Hepatocyte (in vitro differentiated cells): ENCODE data around the gene PAWR. TPM values are rescaled to one million over a fixed set of nuclear protein-coding genes. Genes with fewer than 3 reads are reported as not detected.

Source experiments
- DNase-seq: peaks from one replicate; pipeline ENCODE4 v3.0.0-alpha.2; 2016; ENCODE audit warnings: low spot score
- H2AFZ ChIP-seq: fragments of 200-600 bp; sonication (generic); 2 replicates; pipeline ENCODE4 v1.6.0; 2016; ENCODE audit warnings: antibody characterized with exemption, mild to moderate bottlenecking
- H3K27ac ChIP-seq: fragments of 200-600 bp; sonication (generic); 2 replicates; pipeline ENCODE4 v1.5.1; 2016; ENCODE audit warnings: mild to moderate bottlenecking
- H3K27me3 ChIP-seq: fragments of 200-600 bp; sonication (generic); 2 replicates; pipeline ENCODE4 v1.6.1; 2016
- H3K36me3 ChIP-seq: fragments of 200-600 bp; sonication (generic); replicated peaks from 2 replicates; pipeline ENCODE4 v1.5.1; 2016; ENCODE audit warnings: low read depth; ENCODE audit not compliant: insufficient read depth
- H3K4me1 ChIP-seq: fragments of 200-600 bp; sonication (generic); 2 replicates; pipeline ENCODE4 v1.5.1; 2016; ENCODE audit warnings: mild to moderate bottlenecking, moderate library complexity; ENCODE audit not compliant: insufficient read depth
- H3K4me2 ChIP-seq: fragments of 200-600 bp; sonication (generic); 2 replicates; pipeline ENCODE4 v1.6.0; 2016
- H3K4me3 ChIP-seq: fragments of 200-600 bp; sonication (generic); 2 replicates; pipeline ENCODE4 v1.5.1; 2016; ENCODE audit warnings: mild to moderate bottlenecking
- H3K79me2 ChIP-seq: fragments of 200-600 bp; sonication (generic); 2 replicates; pipeline ENCODE4 v1.6.0; 2017; ENCODE audit warnings: mild to moderate bottlenecking
- H3K9me2 ChIP-seq: fragments of 200-600 bp; sonication (generic); replicated peaks from 2 replicates; pipeline ENCODE4 v1.6.0; 2017; ENCODE audit warnings: mild to moderate bottlenecking; ENCODE audit not compliant: insufficient read depth
- H3K9me3 ChIP-seq: fragments of 200-600 bp; sonication (generic); 2 replicates; pipeline ENCODE4 v1.5.1; 2016; ENCODE audit warnings: low read depth, mild to moderate bottlenecking
- H4K20me1 ChIP-seq: fragments of 200-600 bp; sonication (generic); 2 replicates; pipeline ENCODE4 v1.6.0; 2016; ENCODE audit warnings: mild to moderate bottlenecking; ENCODE audit not compliant: insufficient read depth, poor library complexity, severe bottlenecking
- EZH2 ChIP-seq: fragments of 200-600 bp; sonication (generic); IDR thresholded peaks from 2 replicates; pipeline ENCODE4 v1.6.1; 2016; ENCODE audit warnings: antibody characterized with exemption, mild to moderate bottlenecking, borderline replicate concordance
- EZH2phosphoT487 ChIP-seq: fragments of 200-600 bp; sonication (generic); IDR thresholded peaks from one replicate; pipeline ENCODE4 v1.6.1; 2018; ENCODE audit warnings: antibody characterized with exemption, mild to moderate bottlenecking, low read depth, moderate library complexity; ENCODE audit not compliant: unreplicated experiment, severe bottlenecking
- WGBS: methylation state at CpG from one replicate; pipeline ENCODE4 v1.1.6; 2016; ENCODE audit warnings: low lambda C conversion rate; ENCODE audit errors: missing lambda C conversion rate; 5-methylcytosine and 5-hydroxymethylcytosine counted together
- polyA plus RNA-seq: library from polyadenylated mRNA; unstranded; fragments of >200 nt; fragmentation: Nextera tagmentation; extraction: Ambion mirVana; gene quantifications from 2 replicates; pipeline ENCODE4 v1.2.1, GENCODE V29; 2016
- total RNA-seq: library from RNA; depleted of rRNA; stranded (reverse); fragments of >200 nt; gene quantifications from 2 replicates; pipeline ENCODE4 v1.2.3, GENCODE V29; 2014
- TF ChIP-seq, protein P1 (sequence below): fragments of 200-600 bp; sonication (generic); IDR thresholded peaks from 2 replicates; pipeline ENCODE4 v1.5.1; 2016; ENCODE audit warnings: antibody characterized with exemption, mild to moderate bottlenecking; ENCODE audit not compliant: poor library complexity

PAWR gene
- total and polyA plus RNA-seq, 2 experiments from 2014 or later, result 40.5 to 54.9 TPM

DNA sequence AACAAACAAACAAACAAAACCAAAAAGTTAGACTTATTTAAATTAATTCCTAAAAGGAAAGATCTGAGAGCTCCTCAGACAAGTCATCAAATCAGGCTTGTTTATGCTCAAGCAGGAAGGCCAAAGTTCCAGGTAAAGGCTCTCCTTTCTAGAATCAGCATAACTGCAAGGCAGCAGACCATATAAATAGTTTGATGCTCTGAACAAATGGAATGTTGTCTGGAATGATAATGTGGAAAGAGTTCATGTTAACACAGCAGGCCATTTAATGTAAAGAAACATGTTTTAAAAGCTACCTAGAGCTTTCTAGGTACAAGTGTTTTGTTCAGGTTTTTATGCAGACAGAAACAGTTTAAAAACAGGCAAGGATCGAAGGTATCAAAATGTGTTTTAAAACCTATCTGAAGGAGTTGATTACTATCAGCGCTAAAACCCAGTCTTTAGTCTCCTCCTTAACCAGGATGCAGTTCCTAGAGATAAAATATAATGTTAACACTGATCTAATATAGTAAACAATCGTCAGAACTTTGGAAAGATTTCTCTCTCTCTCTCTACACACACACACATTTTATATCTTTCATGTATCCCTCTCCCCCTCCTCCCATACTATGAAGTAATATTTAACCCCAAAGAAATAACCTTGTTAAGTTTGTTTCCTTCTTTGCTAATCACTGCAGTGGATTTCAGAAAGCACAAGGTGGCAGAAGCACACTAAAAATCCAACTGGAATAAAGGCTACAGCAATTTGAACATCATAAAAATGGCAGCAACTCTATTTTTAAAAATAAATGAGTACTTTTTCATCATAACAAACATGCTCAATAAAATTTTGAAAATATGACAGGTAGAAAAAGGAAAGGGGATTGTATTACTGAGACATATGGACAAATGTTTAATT lies 135.5 kb downstream of the PAWR start:
- Histone ChIP-seq H3K9me3 (no peaks in the 10 kb centered on the region), H3K4me3 (no peak overlapping the region), H4K20me1 (no peaks in the 10 kb centered on the region), H3K9me2 (no peaks in the 10 kb centered on the region), H3K27ac (peak overlapping the region; percentile 51), H3K4me1 (peaks cover 29% of the 10 kb centered on the region), H3K79me2 (no peaks in the 10 kb centered on the region), H3K36me3 (no peaks in the 10 kb centered on the region), H2AFZ (no peak overlapping the region), H3K27me3 (no peaks in the 10 kb centered on the region), H3K4me2 (no peak overlapping the region)
- DNase-seq, result peak; percentile 64
- 48% methylated on average over 3 of the region's 3 CpGs for WGBS
- TF ChIP-seq, protein P1, sequence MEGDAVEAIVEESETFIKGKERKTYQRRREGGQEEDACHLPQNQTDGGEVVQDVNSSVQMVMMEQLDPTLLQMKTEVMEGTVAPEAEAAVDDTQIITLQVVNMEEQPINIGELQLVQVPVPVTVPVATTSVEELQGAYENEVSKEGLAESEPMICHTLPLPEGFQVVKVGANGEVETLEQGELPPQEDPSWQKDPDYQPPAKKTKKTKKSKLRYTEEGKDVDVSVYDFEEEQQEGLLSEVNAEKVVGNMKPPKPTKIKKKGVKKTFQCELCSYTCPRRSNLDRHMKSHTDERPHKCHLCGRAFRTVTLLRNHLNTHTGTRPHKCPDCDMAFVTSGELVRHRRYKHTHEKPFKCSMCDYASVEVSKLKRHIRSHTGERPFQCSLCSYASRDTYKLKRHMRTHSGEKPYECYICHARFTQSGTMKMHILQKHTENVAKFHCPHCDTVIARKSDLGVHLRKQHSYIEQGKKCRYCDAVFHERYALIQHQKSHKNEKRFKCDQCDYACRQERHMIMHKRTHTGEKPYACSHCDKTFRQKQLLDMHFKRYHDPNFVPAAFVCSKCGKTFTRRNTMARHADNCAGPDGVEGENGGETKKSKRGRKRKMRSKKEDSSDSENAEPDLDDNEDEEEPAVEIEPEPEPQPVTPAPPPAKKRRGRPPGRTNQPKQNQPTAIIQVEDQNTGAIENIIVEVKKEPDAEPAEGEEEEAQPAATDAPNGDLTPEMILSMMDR, result peak; percentile 90
- TF ChIP-seq EZH2phosphoT487, result no peak

DNA sequence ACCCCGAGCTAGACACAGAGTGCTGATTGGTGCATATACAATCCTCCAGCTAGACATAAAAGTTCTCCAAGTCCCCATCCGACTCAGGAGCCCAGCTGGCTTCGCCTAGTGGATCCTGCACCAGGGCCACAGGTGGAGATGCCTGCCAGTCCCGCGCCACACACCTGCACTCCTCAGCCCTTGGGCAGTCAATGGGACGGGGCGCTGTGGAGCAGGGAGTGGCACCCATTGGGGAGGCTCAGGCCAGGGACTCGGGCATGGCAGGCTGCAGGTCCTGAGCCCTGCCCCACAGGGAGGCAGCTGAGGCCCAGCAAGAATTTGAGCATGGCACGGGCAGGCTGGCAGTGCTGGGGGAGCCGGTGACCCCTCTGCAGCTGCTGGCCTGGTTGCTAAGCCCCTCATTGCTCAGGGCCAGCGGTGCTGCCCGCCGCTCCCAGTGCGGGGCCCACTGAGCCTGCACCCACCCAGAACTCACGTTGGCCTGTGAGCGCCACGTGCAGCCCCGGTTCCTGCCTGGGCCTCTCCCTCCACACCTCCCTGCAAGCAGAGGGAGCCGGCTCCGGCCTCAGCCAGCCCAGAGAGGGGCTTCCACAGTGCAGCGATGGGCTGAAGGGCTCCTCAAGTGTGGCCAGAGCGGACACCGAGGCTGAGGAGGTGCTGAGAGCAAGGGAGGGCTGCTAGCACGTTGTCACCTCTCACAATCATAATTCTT lies 136.7 kb downstream of the PAWR start:
- Histone ChIP-seq H4K20me1 (no peaks in the 10 kb centered on the region), H3K9me2 (no peaks in the 10 kb centered on the region), H3K79me2 (no peaks in the 10 kb centered on the region), H3K27me3 (no peaks in the 10 kb centered on the region), H3K4me2 (no peak overlapping the region), H3K27ac (no peak overlapping the region), H3K4me3 (no peak overlapping the region), H2AFZ (no peak overlapping the region), H3K9me3 (no peaks in the 10 kb centered on the region), H3K36me3 (no peaks in the 10 kb centered on the region), H3K4me1 (peaks cover 32% of the 10 kb centered on the region)
- no peak for TF ChIP-seq EZH2phosphoT487
- no peak for TF ChIP-seq EZH2
- TF ChIP-seq, protein P1, result no peak
- 97% methylated on average over 23 of the region's 24 CpGs for WGBS
- DNase-seq, result no peak

DNA sequence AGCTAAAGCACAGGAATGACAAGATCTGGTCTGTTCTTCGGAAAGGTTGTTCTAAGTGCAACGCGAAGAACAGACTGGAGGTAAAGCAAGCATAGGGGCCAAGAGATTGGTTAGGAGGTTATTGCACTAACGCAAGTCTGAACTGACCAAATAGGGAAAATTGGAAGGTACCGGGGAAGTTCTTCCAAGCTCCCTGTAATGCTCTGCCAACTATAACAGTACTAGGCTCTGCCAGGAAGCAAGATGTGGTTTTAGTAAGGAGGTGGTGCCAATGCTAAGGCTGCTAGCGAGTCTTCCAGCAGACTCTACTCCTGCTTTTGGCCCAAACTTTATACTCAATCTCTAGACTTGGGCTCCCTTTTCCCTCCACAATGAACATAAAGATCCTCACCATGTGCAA lies 138.6 kb downstream of the PAWR start:
- 98% methylated on average over 6 of the region's 6 CpGs for WGBS
- no peak overlapping the region for H3K4me3 ChIP-seq
- peaks cover 38% of the 10 kb centered on the region for H3K4me1 ChIP-seq
- H3K4me2 ChIP-seq, result no peak overlapping the region
- no peak for DNase-seq
- no peaks in the 10 kb centered on the region for H3K9me3 ChIP-seq
- no peaks in the 10 kb centered on the region for H4K20me1 ChIP-seq
- no peak overlapping the region for H3K27ac ChIP-seq
- no peaks in the 10 kb centered on the region for H3K36me3 ChIP-seq
- H2AFZ ChIP-seq, result no peak overlapping the region
- no peaks in the 10 kb centered on the region for H3K9me2 ChIP-seq
- no peaks in the 10 kb centered on the region for H3K79me2 ChIP-seq
- TF ChIP-seq, protein P1, result no peak
- TF ChIP-seq EZH2, result no peak
- no peak for TF ChIP-seq EZH2phosphoT487
- H3K27me3 ChIP-seq, result no peaks in the 10 kb centered on the region
